ENCODE results near the gene ANGPTL8.

ANGPTL8 gene, protein sequence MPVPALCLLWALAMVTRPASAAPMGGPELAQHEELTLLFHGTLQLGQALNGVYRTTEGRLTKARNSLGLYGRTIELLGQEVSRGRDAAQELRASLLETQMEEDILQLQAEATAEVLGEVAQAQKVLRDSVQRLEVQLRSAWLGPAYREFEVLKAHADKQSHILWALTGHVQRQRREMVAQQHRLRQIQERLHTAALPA

DNA sequence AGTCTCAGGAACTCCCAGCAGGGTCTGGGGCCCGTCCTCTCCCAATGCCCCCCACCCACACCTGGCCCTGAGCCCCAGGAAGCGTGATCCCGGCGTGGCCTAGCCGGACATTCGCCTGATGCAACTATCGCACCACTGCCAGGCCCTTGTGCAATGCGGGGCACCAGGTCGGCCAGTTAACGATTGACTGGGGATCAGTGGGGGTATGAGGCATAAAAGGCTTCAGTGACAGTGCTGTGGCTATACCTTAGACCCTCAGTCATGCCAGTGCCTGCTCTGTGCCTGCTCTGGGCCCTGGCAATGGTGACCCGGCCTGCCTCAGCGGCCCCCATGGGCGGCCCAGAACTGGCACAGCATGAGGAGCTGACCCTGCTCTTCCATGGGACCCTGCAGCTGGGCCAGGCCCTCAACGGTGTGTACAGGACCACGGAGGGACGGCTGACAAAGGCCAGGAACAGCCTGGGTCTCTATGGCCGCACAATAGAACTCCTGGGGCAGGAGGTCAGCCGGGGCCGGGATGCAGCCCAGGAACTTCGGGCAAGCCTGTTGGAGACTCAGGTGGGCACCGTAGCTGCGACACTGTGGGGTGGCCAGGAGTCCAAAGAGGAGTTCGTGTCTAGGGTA is at the start of gene ANGPTL8:
Gene ANGPTL8, plus strand, starts transcription at position 243 of the 624 bp plus-strand sequence. Its CDS starts 19 bp downstream, at position 262.
- DNase-seq, result no peak

DNA sequence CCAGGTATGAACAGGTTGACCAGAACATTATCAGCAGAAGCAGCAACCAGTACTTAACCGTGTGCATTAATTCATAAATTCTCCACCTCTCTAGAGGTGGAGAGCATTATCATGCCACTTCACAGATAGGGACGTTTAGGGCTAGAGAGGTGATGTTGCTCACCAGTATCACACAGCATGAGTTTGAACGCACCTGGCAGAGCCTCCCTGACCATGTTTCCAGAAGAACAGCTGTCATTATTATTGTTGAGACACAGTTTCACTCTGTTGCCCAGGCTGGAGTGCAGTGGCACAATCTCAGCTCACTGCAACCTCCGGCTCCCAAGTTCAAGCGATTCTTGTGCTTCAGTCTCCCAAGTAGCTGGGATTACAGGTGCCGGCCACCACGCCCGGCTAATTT is 48.9 kb upstream of the ANGPTL8 start:
- no peak for DNase-seq

DNA sequence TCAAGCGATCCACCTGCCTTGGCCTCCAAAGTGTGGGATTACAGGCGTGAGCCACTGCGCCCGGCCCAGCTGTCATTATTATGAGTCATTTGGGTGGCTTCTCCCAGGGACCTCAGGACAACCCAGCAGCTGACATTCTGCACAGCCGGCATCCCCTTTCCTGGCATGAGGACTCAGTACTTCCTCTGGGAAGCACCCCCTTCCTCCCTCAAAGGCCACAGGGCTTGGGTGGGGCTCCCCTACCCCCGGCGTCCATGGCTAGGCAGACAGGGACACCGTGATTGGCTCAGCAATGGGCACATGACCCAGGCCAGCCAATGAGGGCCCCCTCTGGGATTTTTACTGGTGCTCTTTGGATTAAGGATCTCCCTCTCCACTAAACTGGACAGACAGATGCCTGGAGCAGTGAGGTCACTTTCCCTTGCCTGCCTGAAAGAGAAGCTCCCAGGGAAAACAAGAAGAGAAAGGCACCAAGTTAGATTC is 48.1 kb upstream of the ANGPTL8 start:
- peak; percentile 58 for DNase-seq

DNA sequence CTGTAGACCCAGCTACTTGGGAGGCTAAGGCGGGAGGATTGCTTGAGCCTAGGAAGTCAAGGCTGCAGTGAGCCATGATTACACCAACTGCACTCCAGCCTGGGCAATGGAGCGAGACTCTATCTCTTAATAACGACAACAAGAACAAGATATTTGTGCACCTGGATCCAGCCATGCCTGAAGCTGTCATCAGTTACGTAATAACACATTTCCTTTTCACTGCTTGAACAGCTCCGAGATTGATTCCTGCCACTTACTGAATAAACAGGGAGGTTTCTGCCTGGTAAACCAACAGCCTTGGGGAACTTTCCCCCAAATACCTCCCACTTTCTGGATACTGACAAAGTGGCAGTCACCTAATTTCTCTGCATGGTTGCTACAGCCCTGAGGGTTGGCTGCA is 47.5 kb upstream of the ANGPTL8 start:
- DNase-seq, result no peak

DNA sequence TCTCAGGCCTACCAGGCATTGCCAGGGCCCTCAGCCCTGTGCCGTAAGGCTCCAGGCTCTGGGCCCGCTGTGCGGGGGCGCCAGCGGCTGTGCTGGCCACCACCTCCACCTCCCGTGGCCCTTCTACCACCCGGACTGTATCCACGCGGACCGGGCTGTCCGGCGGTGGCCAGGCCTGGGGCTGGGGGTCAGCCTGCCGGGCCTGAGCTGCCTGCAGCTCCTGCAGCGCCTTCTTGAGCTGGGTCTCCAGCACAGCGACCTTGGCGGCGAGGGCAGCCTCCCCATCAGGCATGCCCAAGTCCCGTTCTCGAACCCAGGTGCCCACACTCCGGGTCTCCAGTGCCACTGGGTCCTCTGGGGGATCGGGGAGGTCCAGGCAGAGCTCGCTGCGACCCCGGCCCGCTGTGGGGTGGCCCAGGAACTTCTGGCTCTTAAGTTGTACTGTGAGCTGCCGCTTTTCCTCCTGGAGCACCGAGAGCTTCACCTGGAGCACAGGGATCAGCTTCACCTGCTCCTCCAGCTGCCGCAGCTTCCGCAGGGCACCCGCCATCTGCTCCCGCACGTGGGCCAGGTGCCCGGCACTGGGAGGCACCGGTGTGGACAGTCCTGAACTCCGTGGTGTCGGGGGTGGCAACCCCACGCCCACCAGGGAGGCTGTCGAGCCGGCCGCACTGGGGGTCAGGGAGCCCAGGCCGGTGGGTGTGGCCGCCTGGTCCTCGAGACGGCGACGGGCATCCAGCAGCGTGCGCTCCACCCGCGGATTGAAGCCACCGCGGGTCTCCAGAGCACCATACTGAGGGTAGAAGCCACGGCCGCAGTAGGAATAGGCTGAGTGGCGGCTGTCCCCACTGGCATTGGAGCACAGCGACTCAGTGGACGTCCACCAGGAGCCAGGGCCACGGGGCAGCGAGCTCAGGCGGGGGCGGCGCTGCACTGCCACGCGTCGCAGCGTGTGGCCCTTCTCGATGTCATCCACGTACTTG is 46.2 kb upstream of the ANGPTL8 start:
- DNase-seq, result no peak

DNA sequence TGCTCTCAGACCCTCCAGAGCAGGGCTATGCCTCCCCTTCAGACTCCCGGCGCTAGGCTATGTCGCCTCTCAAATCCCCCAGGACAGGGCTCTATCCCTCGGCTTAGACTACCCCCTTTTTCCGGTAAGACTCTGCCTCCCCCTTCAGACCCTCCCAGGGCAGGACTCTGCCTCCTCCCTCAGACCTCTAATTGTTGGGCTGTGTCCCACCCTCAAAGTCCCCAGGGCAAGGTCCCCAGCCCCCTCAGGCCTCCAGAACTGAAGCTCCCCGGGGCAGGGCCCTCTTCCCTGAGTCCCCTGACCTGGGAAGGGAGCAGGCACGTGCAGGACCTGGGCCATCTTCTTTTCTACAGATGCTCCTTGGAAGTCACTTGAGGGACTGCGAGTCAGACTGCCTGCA is 45.2 kb upstream of the ANGPTL8 start:
- no peak for DNase-seq

DNA sequence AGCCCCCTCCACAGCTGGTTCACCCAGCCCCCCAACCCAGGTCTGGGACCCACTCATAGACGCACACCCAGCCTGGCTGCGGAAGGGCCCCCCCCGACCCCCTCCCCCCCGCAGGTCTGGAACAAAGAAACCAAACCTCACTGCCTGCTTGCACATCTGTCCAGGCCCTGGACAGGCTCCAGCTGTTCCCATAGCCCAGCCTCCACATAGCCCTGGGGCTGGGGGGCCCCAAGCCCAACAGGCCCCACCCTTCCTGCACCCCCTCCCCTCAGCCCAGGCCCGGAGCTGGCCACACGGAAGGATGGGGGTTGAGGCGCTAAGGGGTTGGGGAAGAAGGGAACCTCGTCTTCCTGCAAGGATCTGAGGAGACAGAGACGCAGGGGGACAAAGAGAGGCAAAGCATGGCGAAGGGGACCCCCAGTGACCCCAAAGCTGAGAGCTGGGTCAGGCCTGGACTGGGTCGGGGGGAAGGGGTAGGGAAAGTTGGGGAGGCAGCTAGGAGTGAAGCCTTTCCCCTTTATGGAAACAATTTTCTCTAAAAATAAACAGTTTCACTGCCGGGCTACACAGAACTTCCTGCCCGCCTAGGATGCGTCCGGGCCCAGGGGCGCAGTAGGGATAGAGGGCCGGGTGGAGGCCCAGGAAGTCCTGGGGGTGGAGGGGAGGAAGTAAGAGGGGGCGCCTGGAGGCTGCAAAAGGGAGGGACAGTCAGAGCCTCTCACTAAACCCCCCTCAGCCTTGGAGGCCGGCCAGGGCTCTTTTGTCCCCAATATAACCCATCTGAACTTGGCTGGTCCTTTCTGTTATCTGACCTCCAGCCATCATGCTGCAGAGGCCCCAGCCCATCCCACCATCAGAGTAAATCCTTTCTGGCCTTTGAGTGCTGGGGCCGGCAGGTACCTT is 44.5 kb upstream of the ANGPTL8 start:
- DNase-seq, result peak; percentile 40

DNA sequence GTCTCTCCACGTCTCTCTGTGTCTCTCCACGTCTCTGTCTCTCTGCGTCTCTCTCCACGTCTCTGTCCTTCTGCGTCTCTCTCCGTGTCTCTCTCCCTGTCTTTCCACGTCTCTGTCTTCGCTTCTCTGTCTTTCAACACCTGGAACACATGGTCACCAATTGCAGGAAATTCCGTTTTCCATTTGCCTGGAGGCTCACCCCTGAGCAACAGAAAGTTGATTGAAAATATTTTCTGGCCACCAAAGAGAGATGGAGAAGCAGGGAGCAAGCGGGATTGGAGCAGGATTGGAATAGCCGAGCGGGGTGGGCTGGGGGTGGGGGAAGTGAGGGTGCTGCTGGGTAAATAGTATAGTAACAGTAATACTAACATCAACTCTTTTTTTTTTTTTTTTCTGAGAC is 43.7 kb upstream of the ANGPTL8 start:
- no peak for DNase-seq

DNA sequence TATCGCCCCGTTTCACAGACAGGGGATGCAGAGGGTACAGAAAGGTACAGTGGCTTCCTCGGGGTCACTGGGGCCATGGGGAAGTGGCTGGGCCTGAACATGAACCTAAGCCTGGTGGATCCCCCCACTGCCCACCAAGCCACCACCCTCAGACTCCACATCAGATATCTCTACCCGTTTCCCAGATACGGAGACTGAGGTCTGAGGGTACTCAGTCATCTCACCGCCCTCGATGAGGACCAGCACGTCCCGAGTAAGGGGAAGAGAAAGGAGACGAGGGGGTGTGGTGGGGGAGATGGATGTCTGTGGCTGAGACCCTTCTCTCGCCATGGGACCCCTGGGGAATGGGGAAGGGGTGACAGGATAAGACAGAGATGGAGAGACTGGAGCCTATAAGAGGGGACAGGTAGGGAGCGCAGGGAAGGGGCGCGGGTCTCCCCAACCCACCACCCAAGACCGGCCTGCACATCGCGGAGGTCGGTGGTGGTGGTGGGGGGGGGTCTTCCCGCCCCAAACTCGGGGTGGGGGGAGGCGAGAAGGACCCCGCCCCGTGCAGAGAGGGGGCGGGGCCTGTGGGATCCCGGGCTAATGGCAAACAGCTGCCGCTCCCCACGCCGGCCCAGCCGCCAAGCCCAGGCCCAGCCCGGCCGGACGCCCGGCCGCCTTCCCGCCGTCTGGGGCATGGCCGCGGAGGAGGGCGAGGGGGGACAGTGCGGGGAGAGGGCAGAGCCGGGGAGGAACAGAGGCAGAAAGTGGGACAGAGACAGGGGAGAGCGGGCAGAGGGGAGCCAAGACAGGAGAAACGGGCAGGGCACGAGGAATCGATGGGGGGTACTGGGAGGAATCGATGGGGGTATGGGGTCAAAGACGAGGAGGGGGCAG is 42.8 kb upstream of the ANGPTL8 start:
- peak; percentile 37 for DNase-seq

DNA sequence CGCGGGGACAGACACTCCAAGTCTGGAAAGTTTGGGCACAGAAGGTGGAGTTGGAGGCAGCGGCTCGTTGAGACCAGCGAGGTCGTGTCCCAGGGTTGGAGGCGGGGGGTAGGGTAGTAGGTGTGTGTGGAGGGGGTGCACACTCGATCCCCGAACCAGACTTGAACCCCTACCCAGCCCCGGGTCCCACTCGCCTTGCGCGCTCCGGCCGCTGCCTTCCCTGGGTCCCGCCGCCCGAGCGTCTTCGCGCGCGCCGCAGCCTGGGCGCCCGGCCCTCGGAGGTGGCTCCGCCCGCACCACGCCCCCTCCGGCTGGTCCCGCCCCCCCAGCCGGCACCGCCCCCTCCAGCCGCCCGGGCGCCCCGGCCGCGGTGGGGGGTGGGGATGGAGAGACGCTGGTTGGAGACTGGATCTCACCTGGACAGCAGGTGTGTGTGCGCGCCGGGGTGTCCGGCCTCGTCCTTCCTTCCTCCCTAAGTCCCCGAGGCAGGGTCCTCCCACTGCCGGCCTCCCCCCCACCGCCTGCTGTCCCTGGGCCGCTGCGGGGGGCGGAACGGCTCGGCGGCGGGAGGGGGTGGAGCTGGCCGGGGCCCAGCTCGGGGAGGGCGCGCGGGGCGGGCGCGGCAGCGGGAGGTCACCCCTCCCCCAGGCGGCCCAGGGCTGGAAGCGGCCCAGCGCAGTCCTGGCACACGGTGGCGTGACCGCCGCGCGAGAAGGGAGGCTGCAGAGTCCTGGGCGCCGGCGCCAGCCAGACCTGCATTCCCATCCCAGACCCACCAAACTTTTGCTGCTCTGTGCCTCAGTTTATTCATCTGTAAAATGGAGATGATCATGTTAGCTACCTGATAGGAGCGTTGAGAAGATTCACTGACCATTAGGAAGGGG is 41.9 kb upstream of the ANGPTL8 start, which contains the start of gene KANK2:
Gene KANK2, minus strand, starts transcription at position 255 of the 884 bp plus-strand sequence. CDS start 3,034 bp downstream, outside the sequence.
- peak; percentile 77 for DNase-seq

DNA sequence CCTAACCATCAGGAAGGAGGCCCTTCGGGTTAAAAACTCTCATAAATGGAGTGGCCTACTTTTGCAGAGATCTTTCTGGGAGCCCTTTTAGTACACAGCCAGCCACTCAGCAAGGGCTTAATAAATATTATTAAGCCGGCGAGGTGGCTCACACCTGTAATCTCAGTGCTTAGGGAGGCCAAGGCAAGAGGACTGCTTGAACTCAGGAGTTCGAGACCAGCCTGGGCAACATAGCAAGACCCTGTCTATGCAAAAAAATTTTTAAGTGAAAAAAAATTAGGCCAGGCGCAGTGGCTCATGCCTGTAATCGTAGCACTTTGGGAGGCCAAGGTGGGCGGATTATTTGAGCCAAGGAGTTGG is 41.3 kb upstream of the ANGPTL8 start:
- DNase-seq, result no peak

DNA sequence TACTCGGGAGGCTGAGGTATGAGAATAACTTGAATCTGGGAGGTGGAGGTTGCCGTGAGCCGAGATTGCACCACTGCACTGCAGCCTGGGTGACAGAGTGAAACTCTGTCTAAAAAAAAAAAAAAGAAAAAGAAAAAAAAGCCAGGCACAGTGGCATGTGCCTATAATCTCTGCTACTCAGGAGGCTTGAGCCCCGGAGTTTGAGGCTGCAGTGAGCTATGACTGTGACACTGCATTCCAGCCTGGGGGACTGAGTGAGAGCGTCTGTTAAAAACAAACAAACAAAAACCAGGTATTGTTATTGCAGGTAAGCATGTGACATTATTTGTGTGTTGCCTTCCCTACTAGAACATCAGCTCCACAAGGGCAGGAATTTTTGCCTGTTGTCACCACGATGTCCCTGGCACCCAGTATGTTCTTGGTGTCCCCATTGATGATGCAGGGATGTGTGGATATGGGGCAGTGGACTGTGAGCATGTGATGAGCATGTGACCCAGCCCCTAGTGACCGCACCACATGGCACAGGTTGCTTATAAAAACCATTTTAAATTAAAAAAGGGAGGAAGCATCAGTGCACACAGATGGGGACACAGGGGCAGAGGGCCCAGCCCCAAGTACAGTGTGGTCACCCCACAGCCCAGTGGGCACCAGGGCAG is 40.5 kb upstream of the ANGPTL8 start:
- DNase-seq, result no peak

DNA sequence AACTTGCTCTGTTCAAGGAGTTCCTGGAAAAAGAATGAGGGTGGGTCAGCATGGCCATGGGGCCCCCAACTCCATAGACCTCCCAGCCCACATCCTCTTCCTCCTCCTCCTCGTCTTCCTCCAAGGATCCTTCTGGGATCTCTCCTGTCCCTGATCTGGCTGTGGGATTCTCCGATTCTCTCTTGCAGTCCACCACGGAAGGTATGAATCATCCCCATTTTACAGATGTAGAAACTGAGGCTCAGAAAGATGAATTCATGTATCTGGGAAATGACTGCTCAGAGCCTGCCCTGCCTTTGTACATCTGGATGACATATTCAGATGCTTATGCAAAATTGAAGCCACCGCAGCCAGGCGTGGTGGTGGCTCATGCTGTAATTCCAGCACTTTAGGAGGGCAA is 39.9 kb upstream of the ANGPTL8 start:
- DNase-seq, result no peak

DNA sequence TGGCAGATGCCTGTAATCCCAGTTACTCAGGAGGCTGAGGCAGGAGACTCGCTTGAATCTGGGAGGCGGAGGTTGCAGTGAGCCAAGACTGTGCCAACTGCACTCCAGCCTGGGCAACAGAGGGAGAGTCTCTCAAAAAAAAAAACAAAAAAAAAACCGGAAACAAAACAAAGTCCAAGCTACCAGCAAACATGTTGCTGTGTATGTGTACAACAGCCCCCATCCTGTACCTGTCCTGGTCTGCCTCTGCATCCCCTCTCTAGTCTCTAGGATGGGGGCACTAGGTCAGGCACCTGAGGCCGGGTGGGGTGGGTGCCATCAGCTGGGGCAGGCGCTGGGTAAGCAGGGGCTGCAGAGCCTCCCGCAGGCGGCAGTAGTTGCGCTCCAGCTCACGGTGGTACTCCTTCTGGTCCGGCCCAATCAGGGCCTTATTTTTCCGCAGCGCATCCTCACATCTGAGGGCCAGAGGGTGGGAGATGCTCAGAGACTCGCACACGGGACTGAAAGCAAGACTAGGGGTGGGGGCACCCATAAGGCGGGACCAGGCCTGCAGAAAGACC is 39.3 kb upstream of the ANGPTL8 start:
- no peak for DNase-seq

DNA sequence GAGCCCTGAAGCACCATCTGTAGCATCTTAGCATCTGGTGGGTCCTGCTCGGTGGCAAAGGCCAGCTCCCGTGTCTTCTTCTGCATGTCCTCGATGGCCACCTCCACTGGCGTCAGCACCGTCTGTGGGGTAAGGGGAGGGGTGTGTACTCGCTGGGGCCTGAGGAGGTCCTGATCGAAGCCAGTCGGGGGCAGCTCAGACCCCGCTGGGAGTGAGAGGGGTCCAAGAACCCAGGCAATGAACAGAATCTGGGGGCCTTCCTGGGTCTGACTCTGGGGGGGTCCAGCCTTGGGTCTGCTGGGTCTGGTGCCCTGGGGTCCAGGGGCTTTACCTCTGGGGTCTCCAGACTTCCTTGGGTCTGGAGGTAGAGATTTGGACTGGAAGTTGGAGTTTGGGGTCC is 38.5 kb upstream of the ANGPTL8 start:
- no peak for DNase-seq

DNA sequence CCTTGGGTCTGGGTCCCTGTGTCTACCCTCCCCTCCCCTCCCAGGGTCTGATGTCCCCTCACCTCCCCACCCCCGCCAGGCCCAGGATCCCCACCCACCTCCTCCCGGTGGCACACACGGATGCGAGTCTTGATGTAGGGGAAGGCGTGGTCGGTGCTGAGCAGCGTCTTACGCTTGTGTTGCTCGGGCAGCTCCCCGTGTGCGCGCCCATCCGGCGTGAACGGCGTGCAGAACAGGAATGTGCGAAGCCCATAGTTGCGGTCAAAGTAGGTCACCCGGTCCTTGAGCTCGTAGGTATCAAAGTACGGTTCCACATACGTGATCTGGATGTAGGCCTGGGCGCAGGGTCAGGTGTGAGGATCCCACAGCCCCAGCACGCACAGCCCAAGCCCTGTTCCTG is 37.6 kb upstream of the ANGPTL8 start:
- DNase-seq, result no peak

DNA sequence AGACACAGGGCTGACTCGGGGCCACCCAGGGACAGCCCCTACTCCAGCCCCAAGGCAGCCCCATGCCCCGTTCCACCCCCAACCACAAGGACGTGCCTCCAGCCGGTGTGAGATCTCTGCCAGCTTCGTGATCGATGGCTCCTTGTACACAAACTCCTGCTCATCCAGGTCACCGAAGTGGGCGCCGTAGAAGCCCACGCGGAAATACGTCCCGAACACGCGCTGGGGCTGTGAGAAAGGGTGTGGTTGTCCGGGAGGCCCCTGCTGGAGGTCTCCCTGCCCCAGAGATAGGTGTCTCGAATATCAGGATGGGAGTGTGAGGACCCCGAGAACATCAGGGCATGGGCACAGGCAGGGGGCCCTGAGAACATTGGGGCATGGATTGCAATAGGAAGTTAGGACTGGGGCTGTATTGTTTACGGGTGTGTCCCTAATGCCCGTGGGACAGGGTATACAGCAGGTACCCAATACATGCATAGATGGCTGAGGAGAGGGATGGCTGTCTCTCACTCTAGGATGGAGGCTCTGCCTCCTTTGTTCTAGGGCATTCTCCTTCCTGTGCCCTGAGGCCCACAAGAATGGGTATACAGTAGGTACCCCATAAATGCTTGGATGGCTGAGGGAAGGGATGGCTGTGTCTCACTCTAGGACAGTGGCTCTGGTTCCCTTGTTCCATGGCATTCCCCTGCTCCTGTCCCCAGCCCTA is 36.8 kb upstream of the ANGPTL8 start:
- no peak for DNase-seq

DNA sequence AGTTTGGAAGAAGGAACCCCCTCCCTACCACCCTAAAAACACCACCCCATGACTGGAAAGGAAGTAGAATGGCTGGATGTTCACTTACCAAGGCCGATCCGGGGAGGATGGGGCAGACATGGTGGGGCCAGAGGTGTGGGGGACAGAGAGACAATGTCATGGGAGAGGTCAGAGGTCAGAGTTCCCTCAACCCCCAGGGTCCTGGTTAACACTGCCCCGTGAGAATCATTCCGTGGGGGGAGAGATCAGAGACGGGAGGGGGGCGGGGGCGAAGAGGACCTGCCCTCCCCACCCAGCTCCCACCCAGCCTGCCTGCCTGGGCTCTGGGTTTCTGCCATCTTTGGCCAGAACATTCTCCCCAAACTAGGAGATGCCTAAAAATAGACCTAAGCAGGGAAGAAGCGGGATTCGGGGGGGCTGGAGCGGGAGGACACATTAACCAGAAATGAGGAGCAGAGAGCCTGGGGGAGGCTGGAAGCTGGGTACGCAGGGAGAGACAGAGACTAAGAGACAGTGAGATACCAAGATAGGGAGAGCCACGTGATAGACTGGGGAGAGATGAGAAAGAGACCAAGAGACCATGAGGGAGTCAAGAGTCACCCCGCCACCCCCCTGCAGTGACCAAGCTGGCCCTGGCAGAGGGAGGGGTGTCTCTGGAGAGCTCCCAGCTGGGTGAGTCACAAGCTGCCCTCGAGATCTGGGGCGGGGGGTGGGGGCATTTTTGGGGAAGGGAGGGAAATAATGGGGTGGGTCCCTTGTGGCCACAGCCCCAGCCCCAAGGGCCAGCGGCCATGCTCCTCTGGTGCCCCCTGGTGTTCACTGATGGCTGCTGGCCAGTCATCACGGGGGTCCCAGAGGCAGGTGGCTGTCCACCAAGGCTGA is 36.0 kb upstream of the ANGPTL8 start:
- peak; percentile 90 for DNase-seq

All from fibroblast of skin of right biceps (primary cell).